ENCODE measurements around the gene GULP1. TPM values are rescaled to one million over a fixed set of nuclear protein-coding genes. Genes with fewer than 3 reads are reported as not detected.

The GULP1 gene
- total RNA-seq, 1 experiment from 2014 or later, result 86.8 TPM

DNA sequence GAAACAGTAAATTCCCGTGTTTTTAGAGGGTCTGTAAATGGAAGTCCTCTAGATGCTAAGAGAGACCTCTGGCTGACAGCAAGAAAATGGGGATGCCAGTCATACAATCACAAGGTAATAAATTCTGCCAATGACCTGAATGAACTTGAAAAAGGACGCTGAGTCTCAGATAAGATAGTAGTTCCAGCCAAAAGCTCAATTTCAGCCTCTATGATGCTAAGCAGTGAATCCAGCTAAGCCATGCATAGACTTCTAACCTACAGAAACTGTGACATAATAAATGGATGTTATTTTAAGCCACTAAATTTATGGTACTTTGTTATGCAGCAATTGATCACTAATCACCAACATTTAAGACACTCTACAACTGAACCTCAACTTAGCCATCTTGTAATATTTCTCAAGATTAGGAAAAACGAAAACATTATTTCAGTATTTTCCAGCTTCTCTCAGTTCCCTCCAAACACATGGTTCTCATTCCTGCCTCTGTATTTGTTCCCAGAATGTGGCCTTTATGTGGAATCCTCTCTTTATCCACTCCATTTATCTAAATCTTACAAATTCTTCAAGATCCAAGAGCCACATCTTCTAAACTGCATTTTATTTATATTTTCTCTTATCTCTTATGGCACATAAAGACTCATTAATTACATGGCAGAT lies 331.1 kb downstream of the GULP1 start:
- no peaks in the 10 kb centered on the region for H3K27me3 Mint-ChIP-seq (ENCODE audit: unreplicated experiment)
- intact Hi-C loops (cut with micrococcal nuclease; ENCODE audit: unreplicated experiment), result no loop called here
- H3K9me3 Mint-ChIP-seq (ENCODE audit: low read depth, unreplicated experiment), result no peaks in the 10 kb centered on the region
- no peak for DNase-seq
- H3K4me3 Mint-ChIP-seq (ENCODE audit: low read depth, unreplicated experiment), result no peak overlapping the region
- TF ChIP-seq, protein P1, sequence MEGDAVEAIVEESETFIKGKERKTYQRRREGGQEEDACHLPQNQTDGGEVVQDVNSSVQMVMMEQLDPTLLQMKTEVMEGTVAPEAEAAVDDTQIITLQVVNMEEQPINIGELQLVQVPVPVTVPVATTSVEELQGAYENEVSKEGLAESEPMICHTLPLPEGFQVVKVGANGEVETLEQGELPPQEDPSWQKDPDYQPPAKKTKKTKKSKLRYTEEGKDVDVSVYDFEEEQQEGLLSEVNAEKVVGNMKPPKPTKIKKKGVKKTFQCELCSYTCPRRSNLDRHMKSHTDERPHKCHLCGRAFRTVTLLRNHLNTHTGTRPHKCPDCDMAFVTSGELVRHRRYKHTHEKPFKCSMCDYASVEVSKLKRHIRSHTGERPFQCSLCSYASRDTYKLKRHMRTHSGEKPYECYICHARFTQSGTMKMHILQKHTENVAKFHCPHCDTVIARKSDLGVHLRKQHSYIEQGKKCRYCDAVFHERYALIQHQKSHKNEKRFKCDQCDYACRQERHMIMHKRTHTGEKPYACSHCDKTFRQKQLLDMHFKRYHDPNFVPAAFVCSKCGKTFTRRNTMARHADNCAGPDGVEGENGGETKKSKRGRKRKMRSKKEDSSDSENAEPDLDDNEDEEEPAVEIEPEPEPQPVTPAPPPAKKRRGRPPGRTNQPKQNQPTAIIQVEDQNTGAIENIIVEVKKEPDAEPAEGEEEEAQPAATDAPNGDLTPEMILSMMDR (IDR thresholded peaks at IDR 0.05; ENCODE audit: unreplicated experiment), result no peak
- BruUV-seq (replicated peaks), result no TSS peak
- CTCF ChIA-PET, result no interaction called here
- no peaks in the 10 kb centered on the region for H3K36me3 Mint-ChIP-seq (ENCODE audit: insufficient read depth, unreplicated experiment)
- no peaks in the 10 kb centered on the region for H3K4me1 Mint-ChIP-seq (ENCODE audit: low read depth, unreplicated experiment)
- H3K27ac Mint-ChIP-seq (ENCODE audit: unreplicated experiment), result no peak overlapping the region

DNA sequence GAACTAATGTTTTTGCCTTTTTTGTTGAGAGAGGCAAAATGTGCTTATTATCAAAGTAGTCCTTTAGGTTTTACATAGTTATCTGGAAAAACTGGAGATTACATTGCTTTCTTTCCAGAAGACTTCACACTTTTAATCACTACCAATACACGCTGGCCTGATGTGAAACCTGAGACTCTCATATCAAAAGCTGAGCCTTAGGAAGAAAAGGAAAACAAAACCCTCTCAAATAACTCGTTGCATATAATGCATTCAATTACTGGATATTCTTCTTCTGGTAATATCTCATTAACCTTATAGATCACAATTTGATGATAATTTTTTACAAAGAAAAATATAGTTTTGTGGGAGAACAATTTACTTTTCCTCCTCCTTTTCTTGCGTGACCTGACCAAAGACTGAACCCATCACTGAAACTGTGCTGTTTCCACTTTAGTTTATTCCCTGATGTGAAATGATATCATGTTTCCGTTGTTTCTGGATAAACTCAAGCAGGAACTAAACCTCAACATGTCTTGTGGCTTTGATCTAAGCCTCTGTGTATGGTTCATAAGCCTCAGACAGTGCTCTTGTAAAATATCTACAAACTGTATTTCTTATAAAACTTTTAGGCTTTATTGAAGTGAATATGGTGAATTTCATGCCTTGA lies 332.4 kb downstream of the GULP1 start:
- Mint-ChIP-seq H3K4me1 (ENCODE audit: low read depth, unreplicated experiment) (no peaks in the 10 kb centered on the region), H3K27me3 (ENCODE audit: unreplicated experiment) (no peaks in the 10 kb centered on the region), H3K27ac (ENCODE audit: unreplicated experiment) (no peak overlapping the region), H3K9me3 (ENCODE audit: low read depth, unreplicated experiment) (no peaks in the 10 kb centered on the region), H3K36me3 (ENCODE audit: insufficient read depth, unreplicated experiment) (no peaks in the 10 kb centered on the region), H3K4me3 (ENCODE audit: low read depth, unreplicated experiment) (no peak overlapping the region)
- TF ChIP-seq, protein P1 (IDR thresholded peaks at IDR 0.05; ENCODE audit: unreplicated experiment), result no peak
- intact Hi-C loops (cut with micrococcal nuclease; ENCODE audit: unreplicated experiment), result no loop called here
- BruUV-seq (replicated peaks), result no TSS peak
- CTCF ChIA-PET, result no interaction called here
- DNase-seq, result no peak

DNA sequence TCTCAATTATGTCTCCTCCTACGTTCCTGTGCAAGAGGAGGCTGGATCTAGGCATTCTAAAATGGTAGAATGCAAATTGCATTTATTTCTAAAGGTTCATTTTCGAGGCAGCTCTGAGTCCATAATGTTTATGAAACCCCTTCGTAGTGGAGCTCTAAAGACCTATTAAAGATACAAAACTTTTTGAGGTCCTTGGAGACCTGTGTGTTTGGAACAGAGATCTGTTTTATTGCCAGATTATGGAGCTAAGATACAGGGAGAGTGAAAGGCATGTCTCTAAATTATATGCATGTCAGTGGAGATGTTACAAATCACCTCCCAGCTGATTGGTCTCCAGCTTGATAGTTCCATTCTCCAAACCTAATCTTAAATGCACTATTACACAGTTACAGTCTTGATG lies 335.8 kb downstream of the GULP1 start:
- CTCF ChIA-PET, result no interaction called here
- H3K4me3 Mint-ChIP-seq (ENCODE audit: low read depth, unreplicated experiment), result no peak overlapping the region
- no TSS peak for BruUV-seq (replicated peaks)
- H3K9me3 Mint-ChIP-seq (ENCODE audit: low read depth, unreplicated experiment), result no peaks in the 10 kb centered on the region
- intact Hi-C loops (cut with micrococcal nuclease; ENCODE audit: unreplicated experiment), result no loop called here
- H3K4me1 Mint-ChIP-seq (ENCODE audit: low read depth, unreplicated experiment), result no peaks in the 10 kb centered on the region
- no peaks in the 10 kb centered on the region for H3K27me3 Mint-ChIP-seq (ENCODE audit: unreplicated experiment)
- no peak overlapping the region for H3K27ac Mint-ChIP-seq (ENCODE audit: unreplicated experiment)
- DNase-seq, result no peak
- TF ChIP-seq, protein P1 (IDR thresholded peaks at IDR 0.05; ENCODE audit: unreplicated experiment), result no peak
- no peaks in the 10 kb centered on the region for H3K36me3 Mint-ChIP-seq (ENCODE audit: insufficient read depth, unreplicated experiment)

DNA sequence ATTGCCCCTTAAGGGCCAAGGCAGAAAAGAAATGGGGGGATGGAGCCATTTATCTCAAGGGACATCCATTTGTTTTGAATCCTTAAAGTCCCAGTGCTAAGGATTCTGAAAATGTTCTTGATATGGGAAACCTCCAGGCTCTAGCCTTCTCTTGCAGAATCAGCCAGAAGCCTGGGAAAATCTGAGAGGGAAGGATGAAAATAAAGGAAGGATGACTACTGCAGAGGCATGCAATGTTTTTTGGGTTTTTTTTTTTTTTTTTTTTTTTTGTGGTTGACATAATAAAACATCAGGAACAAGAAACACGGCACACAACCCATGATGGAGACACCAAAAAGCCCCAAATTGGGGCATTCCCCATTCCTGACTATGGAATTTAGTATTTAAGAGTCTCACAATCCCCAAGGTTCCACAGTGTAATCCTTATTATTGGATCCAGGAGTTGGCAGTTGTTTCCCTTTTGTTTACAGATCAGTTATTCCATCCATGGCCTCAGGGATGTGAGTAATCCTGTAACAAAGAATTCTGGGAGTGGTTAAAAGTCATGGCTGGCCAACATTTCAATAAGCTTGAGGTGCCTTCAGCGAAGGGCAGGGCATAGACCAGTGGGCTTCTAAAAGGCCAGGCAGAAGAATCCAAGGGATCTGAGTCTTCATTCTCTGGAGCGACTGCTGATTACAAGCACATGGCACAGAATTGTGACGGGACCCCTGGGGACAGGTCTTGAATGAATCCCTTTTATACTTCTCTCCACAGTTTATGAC lies 337.5 kb downstream of the GULP1 start:
- Mint-ChIP-seq H3K4me3 (ENCODE audit: low read depth, unreplicated experiment) (no peak overlapping the region), H3K36me3 (ENCODE audit: insufficient read depth, unreplicated experiment) (no peaks in the 10 kb centered on the region), H3K27me3 (ENCODE audit: unreplicated experiment) (no peaks in the 10 kb centered on the region), H3K4me1 (ENCODE audit: low read depth, unreplicated experiment) (no peaks in the 10 kb centered on the region), H3K27ac (ENCODE audit: unreplicated experiment) (no peak overlapping the region), H3K9me3 (ENCODE audit: low read depth, unreplicated experiment) (no peaks in the 10 kb centered on the region)
- intact Hi-C loops (cut with micrococcal nuclease; ENCODE audit: unreplicated experiment), result no loop called here
- CTCF ChIA-PET, result no interaction called here
- TF ChIP-seq, protein P1 (IDR thresholded peaks at IDR 0.05; ENCODE audit: unreplicated experiment), result no peak
- DNase-seq, result no peak
- BruUV-seq (replicated peaks), result no TSS peak
